Limb (tissue), 2 donors: Measurements from ENCODE around the gene PTPRU.

Experiments used
- DNase-seq, 2 donors: peaks; one replicate each; pipeline ENCODE4 v3.0.0-alpha.2; 2016; ENCODE audit errors: extremely low spot score in 2 of 2

The PTPRU gene

GRCh38 chr1:29315876-29316275, 79.6 kb downstream of the PTPRU start:
- no peak for DNase-seq

- no peak for DNase-seq
Observed at GRCh38 chr1:29317063-29317915, 81.0 kb downstream of the PTPRU start.

GRCh38 chr1:29317916-29318530, 81.7 kb downstream of the PTPRU start:
- no peak for DNase-seq

GRCh38 chr1:29318724-29319123, 82.4 kb downstream of the PTPRU start:
- no peak for DNase-seq

GRCh38 chr1:29319300-29320110, 83.2 kb downstream of the PTPRU start:
- no peak for DNase-seq

GRCh38 chr1:29320156-29320940, 84.0 kb downstream of the PTPRU start:
- DNase-seq: no peak

- no peak for DNase-seq
Observed at GRCh38 chr1:29321176-29321575, 84.9 kb downstream of the PTPRU start.

GRCh38 chr1:29322147-29322694, 85.9 kb downstream of the PTPRU start:
- no peak for DNase-seq

GRCh38 chr1:29322861-29323585, 86.7 kb downstream of the PTPRU start:
- no peak for DNase-seq

GRCh38 chr1:29323636-29324035, 87.3 kb downstream of the PTPRU start:
- DNase-seq: no peak

- no peak for DNase-seq
Observed at GRCh38 chr1:29324202-29324601, 87.9 kb downstream of the PTPRU start.

- DNase-seq: peak in 1 of 2 donors; percentile 53
Observed at GRCh38 chr1:29324771-29325351, 88.5 kb downstream of the PTPRU start.

- no peak for DNase-seq
Observed at GRCh38 chr1:29325675-29326074, 89.4 kb downstream of the PTPRU start.

- no peak for DNase-seq
Observed at GRCh38 chr1:29326123-29326522, 89.8 kb downstream of the PTPRU start.

GRCh38 chr1:29327223-29327935, 91.1 kb downstream of the PTPRU start:
- DNase-seq: no peak

- no peak for DNase-seq
Observed at GRCh38 chr1:29329022-29329775, 92.9 kb downstream of the PTPRU start.

GRCh38 chr1:29330089-29330488, 93.8 kb downstream of the PTPRU start:
- DNase-seq: no peak

GRCh38 chr1:29330856-29331255, 94.5 kb downstream of the PTPRU start:
- DNase-seq: no peak

GRCh38 chr1:29331309-29331708, 95.0 kb downstream of the PTPRU start:
- no peak for DNase-seq
